T-helper 2 cell treated with Interferon-gamma antibody and Interleukin-4, amounts not matched to agents 100 ng/mL and 5 ng/mL, for 36 hours (primary cell): ENCODE measurements around the gene DNAH1. TPM values are rescaled to one million over a fixed set of nuclear protein-coding genes. Genes with fewer than 3 reads are reported as not detected.

Experiments
- intact Hi-C: fragments of 100-400 bp; cut with micrococcal nuclease; formaldehyde crosslinking; loops from one replicate; pipeline ENCODE4 v1.15.1; 2023
- total RNA-seq: library from RNA; stranded (reverse); gene quantifications from 2 replicates; pipeline ENCODE4 v1.2.3, GENCODE V29; 2022

Gene DNAH1
- total RNA-seq, 1 donor from 2014 or later, result 25.9 TPM

- intact Hi-C loops, result no loop called here
These were observed 115.5 kb downstream of the DNAH1 start for GRCh38 chr3:52431459-52432223.

DNA sequence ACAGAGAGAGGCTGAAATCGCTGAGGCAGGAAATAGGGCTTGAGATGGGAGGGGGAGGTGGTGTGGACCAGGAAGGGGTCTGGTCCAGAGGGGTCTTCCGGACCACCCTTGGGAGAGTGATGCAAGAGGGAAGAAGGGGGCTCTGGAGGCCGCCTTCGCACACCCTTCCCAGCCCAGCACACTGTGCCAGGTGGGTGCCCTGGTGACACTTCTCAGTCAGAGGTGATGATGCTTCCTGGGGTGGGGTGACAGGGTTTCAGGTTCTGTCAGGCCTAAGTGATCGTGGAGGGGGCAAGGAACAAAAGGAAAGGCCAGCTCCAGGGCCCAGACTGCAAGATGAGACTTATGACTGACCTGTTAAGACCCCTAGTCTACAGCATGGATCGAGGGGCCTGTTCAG is 116.1 kb downstream of the DNAH1 start:
- intact Hi-C loops, result no loop called here

DNA sequence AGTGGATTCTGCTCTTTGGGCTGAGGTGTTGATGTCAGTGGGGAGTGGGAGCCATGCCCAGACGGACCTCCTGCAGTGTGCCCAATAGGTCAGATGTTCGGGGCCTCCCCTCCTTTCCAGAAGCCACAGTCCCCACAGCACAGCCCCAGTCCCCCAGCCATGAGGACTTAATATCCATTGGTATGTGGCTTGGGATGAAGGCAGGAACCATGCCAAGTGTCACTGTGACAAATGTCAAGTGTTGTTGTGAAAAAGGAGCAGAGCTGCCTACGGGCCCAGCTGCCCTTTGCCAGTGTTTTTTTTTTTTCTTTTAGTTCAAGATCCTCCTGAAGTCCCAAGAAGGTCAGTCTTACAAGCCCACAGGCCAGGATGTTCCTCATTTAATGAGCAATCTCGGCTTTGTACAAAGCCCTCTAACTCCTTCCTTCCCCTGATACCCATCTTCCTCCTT is 116.6 kb downstream of the DNAH1 start:
- intact Hi-C loops, result no loop called here

DNA sequence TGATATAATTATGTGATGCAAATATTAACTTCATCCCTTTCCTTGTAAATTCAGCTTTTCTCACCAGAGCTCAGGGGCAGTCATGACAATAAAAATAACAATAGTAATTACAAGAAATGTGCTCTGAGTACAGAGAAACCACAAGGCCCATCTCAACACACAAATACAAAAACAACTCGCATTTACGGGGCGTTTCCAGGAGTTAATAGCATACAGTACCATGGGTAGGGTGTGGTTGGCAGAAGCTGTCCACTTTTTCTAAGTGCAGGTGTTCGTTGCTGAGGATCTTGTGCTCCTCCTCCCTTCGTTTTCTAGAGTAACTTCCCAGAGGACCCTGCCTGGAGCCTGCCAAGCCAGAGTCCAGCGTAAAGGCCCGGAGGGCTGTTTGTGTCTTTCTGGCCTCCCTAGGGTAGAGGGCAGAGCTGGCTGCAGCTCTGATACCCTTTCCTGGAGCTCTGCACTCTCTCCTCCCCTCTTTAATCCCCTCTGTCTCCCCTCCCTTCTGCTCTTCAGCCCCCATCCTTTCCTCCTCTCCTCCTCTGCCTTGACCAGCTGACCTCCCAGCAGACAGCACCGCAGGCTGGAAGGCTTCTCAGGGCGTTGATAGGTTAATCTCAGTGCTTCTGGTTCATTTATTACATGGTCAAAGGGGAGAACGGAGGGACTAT is 117.3 kb downstream of the DNAH1 start:
- intact Hi-C loops, result no loop called here

DNA sequence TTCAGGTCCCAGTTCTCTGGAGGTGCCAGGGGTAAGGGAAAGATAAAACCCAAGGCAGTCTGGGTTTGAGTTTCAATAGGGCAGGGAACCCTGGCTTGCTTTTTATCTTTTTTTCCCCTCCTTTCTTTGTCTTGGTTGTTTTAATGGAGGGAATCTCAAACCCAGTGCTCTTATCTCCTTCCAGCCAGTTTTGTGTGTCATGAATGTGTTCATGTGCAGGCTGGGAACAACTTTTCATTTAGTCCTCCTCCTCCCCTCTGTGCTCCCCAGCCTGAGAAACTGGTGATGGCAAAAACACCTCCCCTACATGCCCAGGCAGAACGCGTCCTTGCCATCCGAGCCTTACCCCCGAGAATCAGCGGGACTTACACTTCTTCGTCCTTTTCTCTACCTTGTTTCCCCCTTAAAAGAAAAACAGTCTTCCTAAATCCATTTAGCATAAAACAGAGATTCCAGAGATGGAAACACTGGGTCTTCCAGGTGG is 117.9 kb downstream of the DNAH1 start:
- intact Hi-C loops, result no loop called here

GRCh38 chr3:52434491-52435115 is 118.5 kb downstream of the DNAH1 start:
- intact Hi-C loops, result no loop called here

- intact Hi-C loops, result no loop called here
These were observed 119.4 kb downstream of the DNAH1 start for GRCh38 chr3:52435246-52436101.

- intact Hi-C loops, result no loop called here
These were observed 120.5 kb downstream of the DNAH1 start for GRCh38 chr3:52436500-52437149.

DNA sequence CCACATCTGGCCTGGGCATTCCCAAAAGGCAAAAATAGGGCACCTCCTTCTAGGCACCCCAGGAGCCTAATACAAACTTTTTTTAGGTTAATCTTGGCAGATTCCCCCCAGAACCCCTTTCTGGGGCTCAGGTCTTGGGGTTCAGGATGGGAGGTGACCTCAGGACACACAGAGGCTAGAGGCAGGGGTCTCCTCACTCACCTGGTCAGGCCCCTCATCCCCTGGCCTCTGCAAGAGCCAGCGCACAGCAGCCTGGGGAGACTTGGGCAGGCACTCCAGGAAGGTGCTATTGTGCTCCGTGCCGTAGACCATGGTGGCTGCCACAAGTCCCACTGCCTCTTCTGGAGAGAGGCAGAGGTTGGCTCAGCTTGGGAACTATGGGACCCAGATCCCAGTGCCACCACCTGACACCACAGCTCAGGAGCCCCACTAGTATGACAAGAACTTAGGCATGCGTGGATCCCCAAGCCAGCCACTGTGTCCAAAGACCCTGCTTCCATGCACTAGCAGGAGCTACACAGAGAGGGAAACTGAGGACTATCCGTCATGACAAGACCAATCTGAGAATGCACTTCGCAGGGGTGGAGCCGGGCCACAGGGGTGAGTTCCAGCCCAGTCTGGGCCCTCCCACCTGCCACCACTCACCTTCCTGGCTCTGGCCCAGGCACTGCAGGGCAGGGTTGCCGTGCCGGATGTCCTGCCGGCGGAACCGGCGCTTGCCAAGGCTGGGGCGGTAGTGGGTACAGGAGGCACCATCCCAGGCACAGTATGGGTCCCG is 121.4 kb downstream of the DNAH1 start:
- intact Hi-C loops, result no loop called here

GRCh38 chr3:52438104-52438376 is 121.9 kb downstream of the DNAH1 start:
- intact Hi-C loops, result no loop called here

- intact Hi-C loops, result no loop called here
These were observed 122.7 kb downstream of the DNAH1 start for GRCh38 chr3:52438579-52439425.

DNA sequence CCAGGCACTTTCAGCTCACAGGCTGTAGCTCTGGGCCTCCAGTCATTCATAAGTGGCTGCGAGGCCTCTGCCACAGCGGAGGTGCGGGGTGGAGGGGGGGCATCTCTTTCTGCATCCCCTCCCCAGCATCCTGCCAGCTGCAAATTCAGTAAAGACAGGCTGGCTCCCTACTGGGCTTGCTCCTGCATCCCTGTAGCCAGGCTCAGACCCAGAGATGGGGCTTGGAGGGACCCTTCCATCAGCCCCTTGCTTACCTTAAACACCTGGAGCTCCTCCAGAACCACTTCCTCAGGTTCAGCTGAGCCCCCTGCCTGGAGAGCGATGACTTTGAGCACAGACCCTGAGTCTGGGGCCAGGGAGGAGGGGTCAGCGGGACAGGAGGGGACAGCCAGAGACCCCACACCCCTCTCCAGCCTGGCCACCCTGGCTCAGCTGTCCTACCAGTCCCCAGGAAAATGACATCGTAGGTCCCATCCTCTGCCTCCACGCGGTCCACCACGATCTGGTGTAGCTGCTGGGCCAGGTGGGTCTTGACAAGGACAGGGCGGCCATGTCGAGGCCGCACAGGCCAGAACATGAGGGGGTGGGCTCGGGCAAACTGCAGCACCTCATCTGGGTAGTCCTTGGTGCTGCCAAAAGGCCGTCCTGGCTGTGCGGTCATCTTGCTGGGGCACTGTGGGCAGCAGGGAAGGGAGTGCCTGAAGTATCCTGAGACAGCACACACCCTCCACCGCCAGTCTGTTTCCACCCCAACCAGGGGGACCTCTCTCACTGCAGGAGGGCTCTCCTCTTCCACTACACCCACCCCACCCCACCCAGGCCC is 123.5 kb downstream of the DNAH1 start:
- intact Hi-C loops, result no loop called here

DNA sequence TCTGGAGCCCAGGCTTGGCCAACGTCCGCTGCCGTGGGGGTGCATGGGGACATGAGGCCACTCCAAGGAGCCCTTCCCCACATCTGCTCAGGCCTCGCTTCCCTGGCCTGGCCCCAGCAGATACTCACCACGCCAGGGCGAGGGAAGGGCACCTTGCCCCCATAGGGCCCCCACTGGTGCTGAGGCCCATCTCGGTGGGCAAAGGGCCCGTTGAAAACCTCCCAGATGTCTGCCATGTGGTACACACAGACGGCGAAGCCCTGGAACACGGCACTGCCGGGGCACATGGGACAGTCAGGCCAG is 124.1 kb downstream of the DNAH1 start:
- intact Hi-C loops, result no loop called here

DNA sequence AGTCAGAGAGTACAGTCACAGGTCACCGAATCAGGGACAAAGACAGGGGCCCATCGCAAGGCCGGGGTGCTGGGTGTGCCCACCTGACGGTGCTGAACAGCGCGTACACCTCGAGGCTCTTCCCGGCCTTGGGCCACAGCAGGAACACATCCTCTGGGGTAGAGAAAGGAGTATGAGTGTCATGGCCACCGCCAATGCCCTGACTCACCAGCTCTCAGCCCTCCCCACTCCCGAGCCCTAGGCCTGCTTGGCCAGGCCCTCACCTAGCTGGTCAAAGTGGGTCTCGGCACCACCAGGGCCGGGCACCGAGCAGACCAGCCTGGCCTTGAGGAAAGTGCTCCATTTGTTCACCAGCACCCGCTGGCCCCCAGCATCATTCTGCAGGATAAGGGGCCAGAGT is 124.6 kb downstream of the DNAH1 start:
- intact Hi-C loops, result no loop called here

GRCh38 chr3:52441091-52441771 is 125.1 kb downstream of the DNAH1 start:
- intact Hi-C loops, result no loop called here

DNA sequence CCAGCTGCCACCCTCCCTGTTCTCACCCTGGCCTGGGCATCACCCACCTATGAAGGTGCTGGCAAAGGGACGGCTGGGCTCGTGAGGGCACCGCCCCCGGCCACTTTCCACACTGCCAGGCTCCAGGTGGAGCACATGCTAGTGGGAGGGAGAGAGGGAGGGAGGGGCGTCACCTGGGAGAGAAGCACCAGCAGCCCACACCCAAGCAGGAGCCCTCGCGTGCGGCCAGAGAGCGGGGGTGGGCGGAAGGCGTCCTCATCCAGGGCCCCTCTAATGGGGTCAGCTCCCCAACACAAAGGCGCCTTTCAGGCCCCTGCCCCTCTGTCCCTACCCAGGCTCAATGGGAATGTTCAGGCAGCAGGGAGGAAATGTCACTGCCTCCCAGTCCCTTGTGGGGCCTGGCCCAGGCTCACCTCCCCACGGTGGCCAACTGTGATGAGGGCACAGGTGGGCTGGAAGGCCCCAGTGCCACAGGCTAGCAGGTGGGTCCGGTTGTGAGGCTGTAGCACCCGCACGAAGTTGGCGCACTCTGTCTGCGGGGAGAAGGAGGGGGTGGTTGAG is 125.7 kb downstream of the DNAH1 start:
- intact Hi-C loops, result no loop called here

GRCh38 chr3:52442409-52443267 is 126.5 kb downstream of the DNAH1 start:
- intact Hi-C loops, result no loop called here
